ENCODE measurements around the gene ALDH16A1.
"Not testable (repeated sequence)": the region's sequence is repeated elsewhere in the genome, so short reads cannot be mapped to it uniquely, and the experiment has no call there.

The ALDH16A1 gene

GRCh38 chr19:49442354-49442753, 10.7 kb upstream of the ALDH16A1 start:
- no peak overlapping the region for H3K27ac Mint-ChIP-seq
- peaks cover 42% of the 10 kb centered on the region for H3K27me3 Mint-ChIP-seq

GRCh38 chr19:49442771-49443365, 10.2 kb upstream of the ALDH16A1 start:
- no peaks in the 10 kb centered on the region for H3K9me3 Mint-ChIP-seq (ENCODE audit: low read depth)
- H3K4me3 Mint-ChIP-seq, result peak overlapping the region; percentile 79
- peaks cover 25% of the 10 kb centered on the region for H3K4me1 Mint-ChIP-seq (ENCODE audit: low read depth)
- no peaks in the 10 kb centered on the region for H3K36me3 Mint-ChIP-seq
- H3K27me3 Mint-ChIP-seq, result peaks cover 37% of the 10 kb centered on the region
- no peak overlapping the region for H3K27ac Mint-ChIP-seq

More at GRCh38 chr19:49442354-49442753, 10.7 kb upstream of the ALDH16A1 start:
- peak overlapping the region; percentile 79 for H3K4me3 Mint-ChIP-seq
- no peaks in the 10 kb centered on the region for H3K36me3 Mint-ChIP-seq
- H3K9me3 Mint-ChIP-seq (ENCODE audit: low read depth), result no peaks in the 10 kb centered on the region
- H3K4me1 Mint-ChIP-seq (ENCODE audit: low read depth), result peaks cover 25% of the 10 kb centered on the region

- Mint-ChIP-seq H3K4me3 (peak overlapping the region; percentile 79), H3K36me3 (peaks cover 2% of the 10 kb centered on the region), H3K9me3 (ENCODE audit: low read depth) (no peaks in the 10 kb centered on the region), H3K27ac (peak overlapping the region; percentile 76), H3K27me3 (peaks cover 30% of the 10 kb centered on the region), H3K4me1 (ENCODE audit: low read depth) (peaks cover 29% of the 10 kb centered on the region)
Measured at GRCh38 chr19:49443366-49444099, 9.5 kb upstream of the ALDH16A1 start.

GRCh38 chr19:49444100-49444700, 8.8 kb upstream of the ALDH16A1 start:
- H3K36me3 Mint-ChIP-seq; H3K9me3 Mint-ChIP-seq (ENCODE audit: low read depth): not testable (repeated sequence)
- Mint-ChIP-seq H3K4me3 (peak overlapping the region; percentile 79), H3K4me1 (ENCODE audit: low read depth) (peaks cover 31% of the 10 kb centered on the region), H3K27ac (peak overlapping the region; percentile 76), H3K27me3 (peaks cover 23% of the 10 kb centered on the region)

GRCh38 chr19:49445997-49446396, 7.0 kb upstream of the ALDH16A1 start:
- H3K27ac Mint-ChIP-seq, result no peak overlapping the region
- peaks cover 10% of the 10 kb centered on the region for H3K27me3 Mint-ChIP-seq
- H3K9me3 Mint-ChIP-seq (ENCODE audit: low read depth), result no peaks in the 10 kb centered on the region
- no peak overlapping the region for H3K4me3 Mint-ChIP-seq
- H3K36me3 Mint-ChIP-seq, result peaks cover 2% of the 10 kb centered on the region
- H3K4me1 Mint-ChIP-seq (ENCODE audit: low read depth), result peaks cover 39% of the 10 kb centered on the region

- H3K27ac Mint-ChIP-seq, result no peak overlapping the region
- H3K4me1 Mint-ChIP-seq (ENCODE audit: low read depth), result peaks cover 38% of the 10 kb centered on the region
- H3K4me3 Mint-ChIP-seq, result no peak overlapping the region
- no peaks in the 10 kb centered on the region for H3K27me3 Mint-ChIP-seq
- H3K36me3 Mint-ChIP-seq, result peaks cover 6% of the 10 kb centered on the region
- no peaks in the 10 kb centered on the region for H3K9me3 Mint-ChIP-seq (ENCODE audit: low read depth)
Measured at GRCh38 chr19:49447485-49448431, 5.3 kb upstream of the ALDH16A1 start.

GRCh38 chr19:49448432-49448786, 4.6 kb upstream of the ALDH16A1 start:
- Mint-ChIP-seq H3K27me3 (no peaks in the 10 kb centered on the region), H3K9me3 (ENCODE audit: low read depth) (no peaks in the 10 kb centered on the region), H3K36me3 (peaks cover 6% of the 10 kb centered on the region), H3K4me3 (peak overlapping the region; percentile 57), H3K4me1 (ENCODE audit: low read depth) (peaks cover 40% of the 10 kb centered on the region), H3K27ac (no peak overlapping the region)

GRCh38 chr19:49450405-49450804, 2.6 kb upstream of the ALDH16A1 start:
- Mint-ChIP-seq H3K27ac (peak overlapping the region; percentile 99), H3K27me3 (no peaks in the 10 kb centered on the region), H3K9me3 (ENCODE audit: low read depth) (no peaks in the 10 kb centered on the region), H3K36me3 (peaks cover 6% of the 10 kb centered on the region), H3K4me1 (ENCODE audit: low read depth) (peaks cover 41% of the 10 kb centered on the region), H3K4me3 (peak overlapping the region; percentile 100)

GRCh38 chr19:49451430-49452181, 1.4 kb upstream of the ALDH16A1 start, which contains the start of gene PIH1D1:
Gene PIH1D1, minus strand, starts transcription at chr19:49451814. Its CDS starts 240 bp downstream, at chr19:49451574.
- Mint-ChIP-seq H3K27ac (peak within 1 kb of the TSS; percentile 100), H3K9me3 (ENCODE audit: low read depth) (no peaks in the 10 kb centered on the region), H3K27me3 (no peaks in the 10 kb centered on the region), H3K4me1 (ENCODE audit: low read depth) (peaks cover 48% of the 10 kb centered on the region), H3K36me3 (peaks cover 6% of the 10 kb centered on the region), H3K4me3 (peak within 1 kb of the TSS; percentile 100)

- Mint-ChIP-seq H3K4me1 (ENCODE audit: low read depth) (peaks cover 45% of the 10 kb centered on the region), H3K36me3 (peaks cover 3% of the 10 kb centered on the region), H3K27ac (peak overlapping the region; percentile 100), H3K27me3 (no peaks in the 10 kb centered on the region), H3K4me3 (peak overlapping the region; percentile 100), H3K9me3 (ENCODE audit: low read depth) (no peaks in the 10 kb centered on the region)
Measured at GRCh38 chr19:49453757-49454240, 774 bp downstream of the ALDH16A1 start.

- peaks cover 3% of the 10 kb centered on the region for H3K36me3 Mint-ChIP-seq
- peaks cover 31% of the 10 kb centered on the region for H3K4me1 Mint-ChIP-seq (ENCODE audit: low read depth)
- no peaks in the 10 kb centered on the region for H3K27me3 Mint-ChIP-seq
- no peaks in the 10 kb centered on the region for H3K9me3 Mint-ChIP-seq (ENCODE audit: low read depth)
- H3K4me3 Mint-ChIP-seq, result peak overlapping the region; percentile 20
- H3K27ac Mint-ChIP-seq, result peak overlapping the region; percentile 41
Measured at GRCh38 chr19:49455773-49456172, 2.7 kb downstream of the ALDH16A1 start.

GRCh38 chr19:49456326-49456725, 3.3 kb downstream of the ALDH16A1 start:
- Mint-ChIP-seq H3K4me3 (peak overlapping the region; percentile 20), H3K9me3 (ENCODE audit: low read depth) (no peaks in the 10 kb centered on the region), H3K4me1 (ENCODE audit: low read depth) (peaks cover 30% of the 10 kb centered on the region), H3K27ac (no peak overlapping the region), H3K27me3 (no peaks in the 10 kb centered on the region), H3K36me3 (peaks cover 3% of the 10 kb centered on the region)

GRCh38 chr19:49458567-49458903, 5.5 kb downstream of the ALDH16A1 start:
- Mint-ChIP-seq H3K27me3 (no peaks in the 10 kb centered on the region), H3K4me1 (ENCODE audit: low read depth) (peaks cover 19% of the 10 kb centered on the region), H3K36me3 (no peaks in the 10 kb centered on the region), H3K9me3 (ENCODE audit: low read depth) (no peaks in the 10 kb centered on the region), H3K27ac (no peak overlapping the region), H3K4me3 (no peak overlapping the region)

GRCh38 chr19:49459388-49459787, 6.4 kb downstream of the ALDH16A1 start:
- Mint-ChIP-seq H3K4me1 (ENCODE audit: low read depth) (peaks cover 13% of the 10 kb centered on the region), H3K36me3 (no peaks in the 10 kb centered on the region), H3K27me3 (no peaks in the 10 kb centered on the region), H3K9me3 (ENCODE audit: low read depth) (no peaks in the 10 kb centered on the region), H3K4me3 (no peak overlapping the region), H3K27ac (no peak overlapping the region)

All from activated naive CD8-positive, alpha-beta T cell (primary cell).